ENCODE measurements around the gene PTPRE. TPM values are rescaled to one million over a fixed set of nuclear protein-coding genes. Genes with fewer than 3 reads are reported as not detected.

Gene PTPRE
- total RNA-seq, 4 donors from 2014 or later, result 28.1 to 89.7 (median 54.2) TPM

DNA sequence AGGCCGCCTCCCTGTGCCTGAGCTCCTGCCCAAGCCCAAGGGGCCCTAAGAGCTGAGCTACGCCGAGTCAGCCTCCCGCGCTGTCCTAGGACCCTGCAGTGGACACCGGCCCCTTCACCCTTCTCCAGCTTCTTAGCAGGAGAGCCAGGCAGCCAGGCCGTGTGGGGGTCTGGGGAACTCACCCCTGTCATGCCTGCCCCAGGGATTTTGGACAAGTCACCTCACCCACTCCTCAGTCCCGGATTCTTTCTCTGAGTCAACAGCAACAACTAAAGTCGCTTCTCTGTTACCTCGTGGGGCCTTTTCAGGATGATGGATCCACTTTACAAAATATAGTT, 140.0 kb downstream of the PTPRE start:
- TF ChIP-seq, protein P1, sequence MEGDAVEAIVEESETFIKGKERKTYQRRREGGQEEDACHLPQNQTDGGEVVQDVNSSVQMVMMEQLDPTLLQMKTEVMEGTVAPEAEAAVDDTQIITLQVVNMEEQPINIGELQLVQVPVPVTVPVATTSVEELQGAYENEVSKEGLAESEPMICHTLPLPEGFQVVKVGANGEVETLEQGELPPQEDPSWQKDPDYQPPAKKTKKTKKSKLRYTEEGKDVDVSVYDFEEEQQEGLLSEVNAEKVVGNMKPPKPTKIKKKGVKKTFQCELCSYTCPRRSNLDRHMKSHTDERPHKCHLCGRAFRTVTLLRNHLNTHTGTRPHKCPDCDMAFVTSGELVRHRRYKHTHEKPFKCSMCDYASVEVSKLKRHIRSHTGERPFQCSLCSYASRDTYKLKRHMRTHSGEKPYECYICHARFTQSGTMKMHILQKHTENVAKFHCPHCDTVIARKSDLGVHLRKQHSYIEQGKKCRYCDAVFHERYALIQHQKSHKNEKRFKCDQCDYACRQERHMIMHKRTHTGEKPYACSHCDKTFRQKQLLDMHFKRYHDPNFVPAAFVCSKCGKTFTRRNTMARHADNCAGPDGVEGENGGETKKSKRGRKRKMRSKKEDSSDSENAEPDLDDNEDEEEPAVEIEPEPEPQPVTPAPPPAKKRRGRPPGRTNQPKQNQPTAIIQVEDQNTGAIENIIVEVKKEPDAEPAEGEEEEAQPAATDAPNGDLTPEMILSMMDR (IDR thresholded peaks at IDR 0.05), result no peak
- DNase-seq (ENCODE audit: low spot score) (no peak), ATAC-seq (ENCODE audit: low FRiP score) (no peak)

GRCh38 chr10:128047351-128047750, 140.4 kb downstream of the PTPRE start:
- no peak for DNase-seq (ENCODE audit: low spot score)
- TF ChIP-seq, protein P1 (IDR thresholded peaks at IDR 0.05), result no peak
- ATAC-seq (ENCODE audit: low FRiP score), result peak; percentile 85

- TF ChIP-seq, protein P1 (IDR thresholded peaks at IDR 0.05), result no peak
- DNase-seq (ENCODE audit: low spot score), result no peak
- ATAC-seq (ENCODE audit: low FRiP score), result no peak
Measured at GRCh38 chr10:128047991-128048818, 141.3 kb downstream of the PTPRE start.

DNA sequence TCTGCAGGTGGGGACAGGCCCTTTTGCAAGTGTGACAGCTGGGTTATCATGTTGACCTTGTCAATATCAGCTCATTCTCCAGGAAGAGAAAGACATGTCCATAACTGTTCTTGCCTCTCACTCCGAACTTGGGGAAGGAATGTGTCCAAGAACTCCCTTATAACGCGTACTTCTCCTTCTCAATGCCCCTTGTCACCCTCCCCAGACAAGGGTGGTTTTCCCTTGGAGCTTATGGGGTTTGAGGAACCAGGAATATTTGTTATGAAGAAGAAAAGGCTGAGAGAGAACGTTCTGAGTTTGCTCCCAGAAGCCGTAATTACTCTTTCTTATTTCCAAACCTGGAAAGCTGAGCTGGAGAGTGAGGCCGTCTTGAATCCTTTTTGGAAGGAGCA, 141.9 kb downstream of the PTPRE start:
- no peak for DNase-seq (ENCODE audit: low spot score)
- TF ChIP-seq, protein P1 (IDR thresholded peaks at IDR 0.05), result no peak
- no peak for ATAC-seq (ENCODE audit: low FRiP score)

GRCh38 chr10:128049226-128050120, 142.6 kb downstream of the PTPRE start:
- DNase-seq (ENCODE audit: low spot score) (no peak), ATAC-seq (ENCODE audit: low FRiP score) (no peak)
- TF ChIP-seq, protein P1 (IDR thresholded peaks at IDR 0.05), result no peak

GRCh38 chr10:128050121-128050516, 143.2 kb downstream of the PTPRE start:
- no peak for DNase-seq (ENCODE audit: low spot score)
- no peak for ATAC-seq (ENCODE audit: low FRiP score)
- TF ChIP-seq, protein P1 (IDR thresholded peaks at IDR 0.05), result no peak

Measured in omental fat pad (tissue), 4 donors.